Ascending aorta (tissue), 2 donors: ENCODE results near the gene PTPRK. TPM values are rescaled to one million over a fixed set of nuclear protein-coding genes. Genes with fewer than 3 reads are reported as not detected.

Experiments
- DNase-seq, 2 donors: peaks; one replicate each; pipeline ENCODE4 v3.0.0-alpha.2; 2019; ENCODE audit warnings: low spot score in 2 of 2
- H3K27ac ChIP-seq, 2 donors: fragments of 200-600 bp; sonication (generic); one replicate each; pipeline ENCODE4 v1.5.1; 2016 to 2017; ENCODE audit warnings: mild to moderate bottlenecking in 1 of 2
- H3K27me3 ChIP-seq: fragments of 200-600 bp; sonication (generic); one replicate; pipeline ENCODE4 v1.5.1; 2017
- H3K36me3 ChIP-seq, 2 donors: fragments of 200-600 bp; sonication (generic); one replicate each; pipeline ENCODE4 v1.5.1; 2016
- H3K4me1 ChIP-seq, 2 donors: fragments of 200-600 bp; sonication (generic); one replicate each; pipeline ENCODE4 v1.5.1; 2016 to 2017; ENCODE audit warnings: mild to moderate bottlenecking in 1 of 2
- H3K4me3 ChIP-seq, 2 donors: fragments of 200-600 bp; sonication (generic); one replicate each; pipeline ENCODE4 v1.5.1; 2016 to 2017; ENCODE audit warnings: mild to moderate bottlenecking in 1 of 2
- H3K9me3 ChIP-seq, 2 donors: fragments of 200-600 bp; sonication (generic); one replicate each; pipeline ENCODE4 v1.5.1; 2016
- CTCF ChIP-seq, 3 experiments: fragments of 200-600 bp in 2 of 3; fragments of 450-650 bp in 1 of 3; sonication (generic) in 2 of 3; IDR thresholded peaks; one replicate each; pipeline ENCODE4 v1.5.1; 2016 to 2019; ENCODE audit warnings: antibody characterized with exemption in 3 of 3, mild to moderate bottlenecking in 1 of 3, moderate library complexity in 1 of 3
- intact Hi-C: fragments of 100-400 bp; cut with DNase I; formaldehyde crosslinking; loops from one replicate; pipeline ENCODE4 v1.15.1; 2023
- total RNA-seq: library from RNA; depleted of rRNA; stranded (reverse); fragments of >200 nt; gene quantifications from one replicate; pipeline ENCODE4 v1.1.0, GENCODE V29; 2016

The PTPRK gene
- total RNA-seq, 1 donor from 2014 or later = 73.1 TPM

- Histone ChIP-seq H3K27me3 (no peaks in the 10 kb centered on the region), H3K4me3 (no peak overlapping the region), H3K4me1 (no peaks in the 10 kb centered on the region), H3K36me3 (no peaks in the 10 kb centered on the region), H3K27ac (no peak overlapping the region), H3K9me3 (no peaks in the 10 kb centered on the region)
- intact Hi-C loops = no loop called here
- TF ChIP-seq CTCF (IDR thresholded peaks at IDR 0.05) = no peak
- DNase-seq = no peak
Measured at GRCh38 chr6:128233531-128233930, 286.9 kb downstream of the PTPRK start.

- H3K4me1 ChIP-seq = no peaks in the 10 kb centered on the region
- H3K9me3 ChIP-seq = no peaks in the 10 kb centered on the region
- no peaks in the 10 kb centered on the region for H3K36me3 ChIP-seq
- no peaks in the 10 kb centered on the region for H3K27me3 ChIP-seq
- no peak for DNase-seq
- intact Hi-C loops = no loop called here
- no peak overlapping the region for H3K27ac ChIP-seq
- no peak overlapping the region for H3K4me3 ChIP-seq
- no peak for TF ChIP-seq CTCF (IDR thresholded peaks at IDR 0.05)
Measured at GRCh38 chr6:128230267-128230989, 290.0 kb downstream of the PTPRK start.

- DNase-seq = no peak
- TF ChIP-seq CTCF (IDR thresholded peaks at IDR 0.05) = no peak
- intact Hi-C loops = no loop called here
Measured at GRCh38 chr6:128225612-128226011, 294.8 kb downstream of the PTPRK start.

GRCh38 chr6:128216917-128217316 lies 303.5 kb downstream of the PTPRK start:
- intact Hi-C loops = no loop called here
- Histone ChIP-seq H3K4me3 (no peak overlapping the region), H3K36me3 (peaks cover 0 to 4% of the 10 kb centered on the region in 2 donors), H3K4me1 (no peaks in the 10 kb centered on the region), H3K9me3 (no peaks in the 10 kb centered on the region), H3K27me3 (no peaks in the 10 kb centered on the region), H3K27ac (no peak overlapping the region)
- TF ChIP-seq CTCF (IDR thresholded peaks at IDR 0.05) = no peak
- no peak for DNase-seq

More at GRCh38 chr6:128225612-128226011, 294.8 kb downstream of the PTPRK start:
- H3K9me3 ChIP-seq = no peaks in the 10 kb centered on the region
- H3K27me3 ChIP-seq = no peaks in the 10 kb centered on the region
- no peak overlapping the region for H3K4me3 ChIP-seq
- no peaks in the 10 kb centered on the region for H3K4me1 ChIP-seq
- H3K27ac ChIP-seq = no peak overlapping the region
- H3K36me3 ChIP-seq = no peaks in the 10 kb centered on the region

GRCh38 chr6:128209771-128210170 lies 310.6 kb downstream of the PTPRK start:
- no peaks in the 10 kb centered on the region for H3K27me3 ChIP-seq
- no peaks in the 10 kb centered on the region for H3K36me3 ChIP-seq
- no peaks in the 10 kb centered on the region for H3K9me3 ChIP-seq
- intact Hi-C loops = no loop called here
- no peaks in the 10 kb centered on the region for H3K4me1 ChIP-seq
- H3K4me3 ChIP-seq = no peak overlapping the region
- TF ChIP-seq CTCF (IDR thresholded peaks at IDR 0.05) = no peak
- no peak for DNase-seq
- no peak overlapping the region for H3K27ac ChIP-seq
